Stimulated activated CD4-positive, alpha-beta T cell treated with anti-CD3 and anti-CD28 coated beads, Interleukin-1b, Interleukin-23, amount 100 ng/mL, for 24 hours (primary cell): ENCODE data around the gene ARHGEF25.
"Not testable (repeated sequence)": the region's sequence is repeated elsewhere in the genome, so short reads cannot be mapped to it uniquely, and the experiment has no call there.

Experiments used
- DNase-seq, 4 experiments: peaks; one replicate each; pipeline ENCODE4 v3.0.0-alpha.2; 2020; ENCODE audit warnings: low read depth in 4 of 4, low spot score in 1 of 4

ARHGEF25 gene

DNA sequence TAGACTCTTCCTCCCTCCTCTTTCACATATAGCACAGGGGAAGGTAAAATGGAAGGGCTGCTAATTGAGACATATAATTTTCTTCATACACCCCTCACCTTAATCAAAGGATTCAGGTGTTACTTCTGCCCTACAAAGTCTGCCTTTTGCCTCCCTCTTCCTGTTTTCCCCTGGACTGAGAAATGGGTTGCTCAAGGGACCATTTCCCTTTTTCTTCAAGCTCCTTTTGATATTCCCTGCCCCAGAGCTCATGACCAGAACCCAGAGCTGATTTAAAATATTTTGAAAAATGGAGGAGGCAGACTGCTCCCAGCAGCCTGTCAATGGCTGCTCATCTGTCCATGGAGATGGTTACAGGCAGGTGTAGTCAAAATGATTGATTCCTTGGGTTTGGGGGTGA lies 26.5 kb upstream of the ARHGEF25 start:
- DNase-seq, result no peak

- no peak for DNase-seq
Observed at GRCh38 chr12:57585156-57585555, 26.1 kb upstream of the ARHGEF25 start.

- DNase-seq, result no peak
Observed at GRCh38 chr12:57586128-57586527, 25.1 kb upstream of the ARHGEF25 start.

- no peak for DNase-seq
Observed at GRCh38 chr12:57586832-57587429, 24.3 kb upstream of the ARHGEF25 start.

DNA sequence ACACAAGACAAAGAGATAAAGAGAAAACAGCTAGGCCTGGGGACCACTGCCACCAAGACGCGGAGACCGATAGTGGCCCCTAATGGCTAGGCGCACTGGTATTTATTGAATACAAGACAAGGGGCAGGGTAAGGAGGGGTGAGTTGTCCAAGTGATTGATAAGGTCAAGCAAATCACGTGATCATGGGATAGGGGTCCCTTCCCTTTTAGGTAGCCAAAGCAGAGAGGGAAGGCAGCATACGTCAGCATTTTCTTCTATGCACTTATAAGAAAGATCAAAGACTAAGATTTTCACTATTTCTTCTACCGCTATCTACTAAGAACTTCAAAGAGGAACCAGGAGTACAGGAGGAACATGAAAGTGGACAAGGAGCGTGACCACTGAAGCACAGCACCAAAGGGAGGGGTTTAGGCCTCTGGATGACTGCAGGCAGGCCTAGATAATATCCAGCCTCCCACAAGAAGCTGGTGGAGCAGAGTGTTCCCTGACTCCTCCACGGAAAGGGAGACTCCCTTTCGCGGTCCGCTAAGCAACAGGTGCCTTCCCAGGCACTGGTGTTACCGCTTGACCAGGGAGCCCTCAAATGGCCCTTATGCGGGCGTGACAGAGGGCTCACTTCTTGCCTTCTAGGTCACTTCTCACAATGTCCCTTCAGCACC lies 22.2 kb upstream of the ARHGEF25 start:
- not testable (repeated sequence) for DNase-seq

DNA sequence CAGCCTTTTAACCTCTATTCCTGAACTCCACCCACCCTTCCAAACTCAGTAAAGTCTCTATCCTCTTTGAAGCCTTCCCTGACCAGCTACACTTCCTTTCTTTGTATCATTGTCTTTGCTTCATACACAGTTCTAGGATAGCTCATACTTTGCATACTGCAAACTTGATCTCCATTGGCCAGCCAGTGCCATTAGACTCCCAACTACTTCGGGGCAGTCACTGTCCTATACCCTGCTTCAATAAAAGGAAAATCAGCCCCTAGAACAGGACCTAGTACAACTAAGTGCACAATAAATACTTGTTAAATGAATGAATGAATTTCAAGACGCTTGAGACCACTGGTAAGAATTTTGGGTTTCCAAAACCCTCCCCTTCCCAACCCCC lies 20.8 kb upstream of the ARHGEF25 start:
- DNase-seq, result no peak

DNA sequence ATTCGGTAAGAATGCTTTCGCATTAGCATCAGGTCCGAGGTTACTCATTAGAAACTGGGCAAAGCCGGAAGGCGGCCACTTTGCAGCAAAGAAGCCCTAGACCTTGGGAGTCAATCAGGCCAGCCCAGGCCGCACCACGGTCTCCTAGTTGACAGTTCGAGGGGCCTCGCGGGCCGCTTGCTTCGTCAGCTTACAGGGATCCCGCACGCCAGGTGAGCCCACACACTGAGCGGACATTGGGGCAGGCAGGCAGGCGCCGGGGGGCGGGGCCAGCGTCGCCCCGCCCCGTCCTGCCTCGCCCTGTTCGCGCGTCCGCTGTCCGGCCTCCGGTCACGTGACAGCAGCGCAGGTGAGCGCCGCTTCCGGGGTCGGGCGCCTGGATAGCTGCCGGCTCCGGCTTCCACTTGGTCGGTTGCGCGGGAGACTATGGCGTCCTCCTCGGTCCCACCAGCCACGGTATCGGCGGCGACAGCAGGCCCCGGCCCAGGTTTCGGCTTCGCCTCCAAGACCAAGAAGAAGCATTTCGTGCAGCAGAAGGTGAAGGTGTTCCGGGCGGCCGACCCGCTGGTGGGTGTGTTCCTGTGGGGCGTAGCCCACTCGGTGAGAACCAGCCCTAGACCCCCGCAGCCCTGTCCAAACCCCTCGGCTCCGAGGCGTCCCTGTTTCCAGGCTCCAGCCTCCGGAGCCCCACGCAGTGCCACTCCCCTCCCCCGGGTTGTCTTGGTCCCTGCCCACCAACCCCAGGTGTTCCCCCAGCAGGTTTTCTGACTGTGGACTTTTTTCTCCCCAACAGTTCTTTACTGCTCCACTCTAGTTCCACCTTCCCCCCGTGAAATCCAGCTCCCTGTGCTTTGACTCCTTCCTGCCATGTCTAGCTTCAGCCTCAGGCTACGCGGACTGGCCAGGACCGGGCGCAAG lies 20.1 kb upstream of the ARHGEF25 start, which contains the start of gene PIP4K2C:
Gene PIP4K2C (plus strand): TSS at position 329 of the 918 bp plus-strand sequence. CDS start 98 bp downstream, at position 427.
- peak; percentile 43 to 74 (median 56) for DNase-seq

DNA sequence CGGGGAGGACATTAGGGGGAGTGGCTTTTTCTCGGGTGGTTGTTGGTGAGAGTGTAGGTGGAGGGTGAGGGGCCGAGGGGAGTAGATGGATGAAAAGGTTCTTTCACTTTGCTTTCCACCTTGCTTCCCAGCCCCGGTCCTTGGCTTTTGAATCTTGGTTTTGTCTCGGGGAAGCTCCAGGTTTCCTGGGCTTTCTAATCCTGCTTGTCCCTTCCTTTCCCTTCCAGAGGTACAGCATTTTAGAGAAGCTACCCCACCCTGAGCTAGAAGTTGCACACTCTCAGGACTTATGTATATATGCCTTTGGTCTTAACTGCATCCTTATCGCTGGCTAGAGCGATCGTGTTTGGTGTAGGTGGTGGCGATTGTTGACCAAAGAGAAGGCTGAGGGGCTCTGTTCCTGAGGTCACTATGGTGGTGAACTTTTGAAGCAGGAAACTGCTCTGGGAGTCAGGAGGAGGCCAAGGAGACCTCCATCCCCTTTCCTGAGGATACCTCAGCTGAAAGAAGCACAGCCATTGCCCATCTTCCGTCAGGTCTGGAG lies 19.4 kb upstream of the ARHGEF25 start:
- no peak for DNase-seq

- no peak for DNase-seq
Observed at GRCh38 chr12:57592551-57593165, 18.6 kb upstream of the ARHGEF25 start.

GRCh38 chr12:57593187-57593586 lies 18.0 kb upstream of the ARHGEF25 start:
- no peak for DNase-seq

- DNase-seq, result no peak
Observed at GRCh38 chr12:57600395-57600794, 10.8 kb upstream of the ARHGEF25 start.

DNA sequence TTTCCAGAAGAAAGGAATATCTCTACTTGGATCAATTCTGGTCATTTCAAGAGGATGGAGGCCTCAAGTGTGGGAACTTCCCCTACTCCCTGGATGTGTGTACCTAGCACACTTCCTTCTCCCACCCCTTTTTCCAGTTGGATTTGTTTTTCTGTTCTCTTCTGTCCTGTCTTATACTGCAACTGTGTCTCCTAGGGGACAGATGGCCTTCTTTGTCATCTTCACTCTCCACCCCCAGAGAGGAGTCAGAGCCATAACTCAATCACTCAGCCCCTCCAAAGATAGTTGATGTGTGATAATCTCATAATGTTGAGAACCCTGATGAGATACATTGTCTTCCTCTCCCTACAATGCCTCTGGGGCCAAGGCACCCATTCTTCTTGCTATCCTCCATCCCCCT lies 8.7 kb upstream of the ARHGEF25 start:
- no peak for DNase-seq

DNA sequence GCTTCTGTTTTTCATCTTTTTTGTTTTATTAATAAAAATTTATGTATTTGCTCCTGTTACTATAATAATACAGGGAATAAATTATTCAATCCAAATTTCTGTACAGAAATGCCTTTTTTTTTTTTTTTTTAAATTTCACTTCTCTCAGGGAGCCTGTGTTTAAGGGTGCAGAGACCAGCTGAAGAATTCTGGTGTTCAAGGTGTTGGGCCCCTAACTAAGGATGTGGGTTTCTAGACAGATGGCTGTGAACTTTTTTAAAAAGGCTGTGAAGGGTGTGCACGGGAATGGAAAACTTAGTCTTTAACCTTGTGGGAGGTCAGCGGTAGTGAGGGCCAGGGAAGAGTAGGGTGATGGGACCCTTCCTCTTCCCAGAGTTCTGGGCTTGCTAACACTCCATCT lies 7.9 kb upstream of the ARHGEF25 start:
- DNase-seq, result no peak

GRCh38 chr12:57603815-57604453 lies 7.3 kb upstream of the ARHGEF25 start:
- no peak for DNase-seq

DNA sequence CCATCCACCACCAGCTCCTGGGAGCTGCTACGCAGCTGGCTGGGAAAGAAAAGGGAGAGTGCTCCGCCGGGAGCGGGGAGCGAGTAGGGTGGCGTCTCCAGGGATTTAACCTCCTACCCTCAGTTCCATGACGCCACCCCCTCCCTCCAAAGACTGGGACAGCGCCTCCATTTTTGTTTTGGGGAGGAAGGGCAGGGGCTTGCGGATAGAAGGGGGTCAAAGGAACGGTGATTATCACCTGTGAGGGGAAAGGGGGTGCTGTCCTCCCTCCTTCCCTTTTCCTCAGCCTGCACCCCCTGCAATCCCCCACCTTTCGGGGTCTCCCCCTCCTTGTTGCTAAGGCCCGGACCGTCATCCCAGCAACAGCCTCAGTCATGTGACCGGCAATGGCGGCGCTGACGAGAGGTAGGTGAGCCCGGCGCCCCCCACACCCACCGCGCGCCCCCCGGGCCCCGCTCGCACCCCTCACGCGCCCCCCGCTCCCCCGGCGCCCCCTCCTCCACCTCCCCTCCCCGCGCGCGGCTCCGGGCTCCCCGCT lies 6.7 kb upstream of the ARHGEF25 start, which contains the start of gene DTX3:
Gene DTX3 (plus strand): TSS at position 371 of the 538 bp plus-strand sequence. CDS start 1,694 bp downstream, outside the sequence.
- no peak for DNase-seq

GRCh38 chr12:57604992-57605810 lies 6.0 kb upstream of the ARHGEF25 start:
- no peak for DNase-seq

- no peak for DNase-seq
Observed at GRCh38 chr12:57605811-57606311, 5.4 kb upstream of the ARHGEF25 start.

- DNase-seq, result no peak
Observed at GRCh38 chr12:57606399-57606798, 4.8 kb upstream of the ARHGEF25 start.

DNA sequence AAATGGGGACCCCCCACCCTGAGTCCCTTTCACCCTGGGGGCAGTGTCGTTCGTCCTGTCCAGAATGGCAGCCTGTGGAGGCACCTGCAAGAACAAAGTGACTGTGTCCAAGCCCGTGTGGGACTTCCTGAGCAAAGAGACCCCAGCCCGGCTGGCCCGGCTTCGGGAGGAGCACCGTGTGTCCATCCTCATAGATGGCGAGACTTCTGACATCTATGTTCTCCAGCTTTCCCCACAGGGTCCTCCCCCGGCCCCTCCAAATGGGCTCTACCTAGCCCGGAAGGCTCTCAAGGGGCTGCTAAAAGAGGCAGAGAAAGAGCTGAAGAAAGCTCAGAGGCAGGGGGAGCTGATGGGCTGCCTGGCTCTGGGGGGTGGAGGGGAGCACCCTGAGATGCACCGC lies 4.4 kb upstream of the ARHGEF25 start:
- DNase-seq, result no peak
